GM23338 (cell line): ENCODE results near the gene TOR2A. TPM values are rescaled to one million over a fixed set of nuclear protein-coding genes. Genes with fewer than 3 reads are reported as not detected.

Experiments used
- ATAC-seq: fragments of 200-7000 bp; cut with Tn5 transposase; 3 replicates; pipeline ENCODE4 v1.9.1; 2020
- DNase-seq: peaks from one replicate; pipeline ENCODE4 v3.0.0-alpha.2; 2015; ENCODE audit warnings: low spot score
- H2AFZ ChIP-seq: fragments of 200-600 bp; sonication (generic); 2 replicates; pipeline ENCODE4 v1.8.0; 2016; ENCODE audit warnings: antibody characterized with exemption, mild to moderate bottlenecking, moderate library complexity
- H3F3A ChIP-seq: fragments of 200-600 bp; sonication (generic); replicated peaks from 2 replicates; pipeline ENCODE4 v1.8.0; 2017; ENCODE audit warnings: antibody characterized with exemption, mixed run types, low read depth
- H3K27ac ChIP-seq: fragments of 200-600 bp; sonication (generic); 2 replicates; pipeline ENCODE4 v1.6.1; 2016; ENCODE audit warnings: low read depth
- H3K27me3 ChIP-seq: fragments of 200-600 bp; sonication (generic); 2 replicates; pipeline ENCODE4 v1.8.0; 2016; ENCODE audit warnings: mild to moderate bottlenecking, mixed run types, moderate library complexity; ENCODE audit not compliant: insufficient read depth
- H3K36me3 ChIP-seq: fragments of 200-600 bp; sonication (generic); 2 replicates; pipeline ENCODE4 v1.8.0; 2016; ENCODE audit warnings: mild to moderate bottlenecking; ENCODE audit not compliant: insufficient read depth
- H3K4me1 ChIP-seq: fragments of 200-600 bp; sonication (generic); 2 replicates; pipeline ENCODE4 v1.8.0; 2016; ENCODE audit warnings: mild to moderate bottlenecking, moderate library complexity; ENCODE audit not compliant: insufficient read depth
- H3K4me2 ChIP-seq: fragments of 200-600 bp; sonication (generic); 2 replicates; pipeline ENCODE4 v1.7.1; 2017; ENCODE audit warnings: mixed run types
- H3K4me3 ChIP-seq: fragments of 200-600 bp; sonication (generic); 2 replicates; pipeline ENCODE4 v1.6.1; 2016; ENCODE audit warnings: mixed run types
- H3K79me2 ChIP-seq: fragments of 200-600 bp; sonication (generic); replicated peaks from 2 replicates; pipeline ENCODE4 v1.8.0; 2017; ENCODE audit warnings: mild to moderate bottlenecking; ENCODE audit not compliant: insufficient read depth
- H3K9me2 ChIP-seq: fragments of 200-600 bp; sonication (generic); 2 replicates; pipeline ENCODE4 v1.8.0; 2017; ENCODE audit not compliant: insufficient read depth
- H4K20me1 ChIP-seq: fragments of 200-600 bp; sonication (generic); replicated peaks from 2 replicates; pipeline ENCODE4 v1.8.0; 2017; ENCODE audit warnings: mild to moderate bottlenecking; ENCODE audit not compliant: insufficient read depth
- H3K27ac Mint-ChIP-seq: 2 replicates; pipeline ENCODE4 v1.8.0; 2020; ENCODE audit warnings: inconsistent platforms, mild to moderate bottlenecking, moderate library complexity, mixed read lengths
- H3K27me3 Mint-ChIP-seq: 3 replicates; pipeline ENCODE4 v1.8.0; 2022; ENCODE audit warnings: low read depth, mild to moderate bottlenecking, moderate library complexity, mixed read lengths, inconsistent platforms; ENCODE audit not compliant: insufficient read depth, poor library complexity
- H3K36me3 Mint-ChIP-seq: 3 replicates; pipeline ENCODE4 v1.8.0; 2021; ENCODE audit warnings: low read depth, mild to moderate bottlenecking, inconsistent platforms, moderate library complexity, mixed read lengths
- H3K4me1 Mint-ChIP-seq: 3 replicates; pipeline ENCODE4 v1.8.0; 2020; ENCODE audit warnings: mild to moderate bottlenecking, inconsistent platforms, mixed read lengths
- H3K4me3 Mint-ChIP-seq: 3 replicates; pipeline ENCODE4 v1.8.0; 2021; ENCODE audit warnings: moderate library complexity, mild to moderate bottlenecking, inconsistent platforms, mixed read lengths
- H3K9me3 Mint-ChIP-seq: 3 replicates; pipeline ENCODE4 v1.8.0; 2020; ENCODE audit warnings: moderate library complexity, mild to moderate bottlenecking, inconsistent platforms, mixed read lengths
- CREB1 ChIP-seq: fragments of 250-450 bp; sonication (Bioruptor Pico); IDR thresholded peaks from 2 replicates; pipeline ENCODE4 v1.5.0; 2020; ENCODE audit warnings: low read depth, mild to moderate bottlenecking, moderate library complexity
- EZH2 ChIP-seq: fragments of 200-600 bp; sonication (generic); IDR thresholded peaks from one replicate; pipeline ENCODE4 v1.8.0; 2017; ENCODE audit warnings: antibody characterized with exemption, mild to moderate bottlenecking, low read depth; ENCODE audit not compliant: unreplicated experiment
- EZH2phosphoT487 ChIP-seq: fragments of 200-600 bp; sonication (generic); IDR thresholded peaks from one replicate; pipeline ENCODE4 v1.8.1; 2018; ENCODE audit warnings: antibody characterized with exemption; ENCODE audit not compliant: unreplicated experiment
- JUNB ChIP-seq: IDR thresholded peaks from one replicate; pipeline ENCODE4 v1.6.1; 2016; ENCODE audit warnings: antibody characterized with exemption; ENCODE audit not compliant: unreplicated experiment
- NANOG ChIP-seq: IDR thresholded peaks from 2 replicates; pipeline ENCODE4 v1.6.1; 2016; ENCODE audit warnings: antibody characterized with exemption, borderline replicate concordance
- POLR2AphosphoS5 ChIP-seq: IDR thresholded peaks from 2 replicates; pipeline ENCODE4 v1.6.1; 2016; ENCODE audit warnings: antibody characterized with exemption, low read depth
- REST ChIP-seq: IDR thresholded peaks from one replicate; pipeline ENCODE4 v1.6.1; 2018; ENCODE audit warnings: antibody characterized with exemption; ENCODE audit not compliant: unreplicated experiment
- STAT1 ChIP-seq: IDR thresholded peaks from one replicate; pipeline ENCODE4 v1.6.1; 2016; ENCODE audit warnings: antibody characterized with exemption; ENCODE audit not compliant: unreplicated experiment
- ZNF114 ChIP-seq: fragments of 250-450 bp; sonication (Bioruptor Pico); IDR thresholded peaks from 2 replicates; pipeline ENCODE4 v1.5.0; 2020; ENCODE audit warnings: mild to moderate bottlenecking, moderate library complexity
- ZNF331 ChIP-seq: fragments of 250-450 bp; sonication (Bioruptor Pico); IDR thresholded peaks from 2 replicates; pipeline ENCODE4 v1.5.0; 2020; ENCODE audit warnings: low read depth, mild to moderate bottlenecking, moderate library complexity
- ZNF462 ChIP-seq: fragments of 250-450 bp; sonication (Bioruptor Pico); IDR thresholded peaks from 2 replicates; pipeline ENCODE4 v1.5.0; 2020; ENCODE audit warnings: mild to moderate bottlenecking, moderate library complexity
- polyA plus RNA-seq: library from polyadenylated mRNA; unstranded; fragments of >200 nt; fragmentation: Nextera tagmentation; extraction: Ambion mirVana; gene quantifications from 2 replicates; pipeline ENCODE4 v1.2.1, GENCODE V29; 2016
- total RNA-seq: library from RNA; depleted of rRNA; stranded (reverse); fragments of >200 nt; shearing (Covaris generic); gene quantifications from 2 replicates; pipeline ENCODE4 v1.2.3, GENCODE V29; 2014
- TF ChIP-seq, protein P1 (sequence below): IDR thresholded peaks from 2 replicates; pipeline ENCODE4 v1.6.1; 2016; ENCODE audit warnings: antibody characterized with exemption
- TF ChIP-seq, protein P2 (sequence below), 2 experiments: fragments of 200-600 bp in 1 of 2; sonication (generic) in 1 of 2; conservative IDR thresholded peaks; 2 replicates each; pipeline versions ENCODE4 v1.5.1 to v1.6.1; 2016 to 2017; ENCODE audit warnings: antibody characterized with exemption in 2 of 2, low read depth in 2 of 2, mild to moderate bottlenecking in 2 of 2, moderate library complexity in 1 of 2

TOR2A gene
- total and polyA plus RNA-seq, 2 experiments from 2014 or later: 14.4 to 23.5 TPM

DNA sequence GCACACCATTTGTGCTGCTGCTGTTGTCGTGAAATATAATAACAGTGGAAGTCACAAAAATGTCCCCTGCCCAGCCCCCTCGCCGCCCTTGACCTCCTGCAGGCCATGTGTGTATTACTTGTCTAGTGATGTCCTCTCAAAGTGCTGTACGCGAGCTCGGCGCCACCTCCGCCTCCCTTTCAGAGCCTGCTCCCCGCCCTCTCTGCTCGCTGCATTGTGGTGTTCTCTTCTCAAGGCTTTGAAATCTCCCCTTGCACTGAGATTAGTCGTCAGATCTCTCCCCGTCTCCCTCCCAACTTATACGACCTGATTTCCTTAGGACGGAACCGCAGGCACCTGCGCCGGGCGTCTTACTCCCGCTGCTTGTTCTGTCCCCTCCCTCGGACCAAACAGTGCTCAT is 43.0 kb downstream of the TOR2A start:
- Histone ChIP-seq H3K27me3 (no peaks in the 10 kb centered on the region), H3K36me3 (no peaks in the 10 kb centered on the region), H3F3A (no peaks in the 10 kb centered on the region; the same call in 1 of the 2 replicates), H3K4me2 (no peak overlapping the region), H2AFZ (no peak overlapping the region), H3K79me2 (no peaks in the 10 kb centered on the region), H3K27ac (no peak overlapping the region), H3K9me2 (peaks cover 3% of the 10 kb centered on the region; the same call in 1 of the 2 replicates), H3K4me3 (no peak overlapping the region), H3K4me1 (no peaks in the 10 kb centered on the region), H4K20me1 (0 out of 2 replicates have a peak, but pooled peaks cover 3% of the 10 kb centered on the region)
- no peaks in the 10 kb centered on the region for H3K4me1 Mint-ChIP-seq
- H3K27ac Mint-ChIP-seq: no peak overlapping the region
- no peak for ATAC-seq
- H3K9me3 Mint-ChIP-seq: no peaks in the 10 kb centered on the region
- peaks cover 28% of the 10 kb centered on the region for H3K36me3 Mint-ChIP-seq
- peaks cover 9% of the 10 kb centered on the region for H3K27me3 Mint-ChIP-seq
- no peak for TF ChIP-seq JUNB
- TF ChIP-seq CREB1: no peak
- no peak for TF ChIP-seq STAT1
- TF ChIP-seq, protein P1, sequence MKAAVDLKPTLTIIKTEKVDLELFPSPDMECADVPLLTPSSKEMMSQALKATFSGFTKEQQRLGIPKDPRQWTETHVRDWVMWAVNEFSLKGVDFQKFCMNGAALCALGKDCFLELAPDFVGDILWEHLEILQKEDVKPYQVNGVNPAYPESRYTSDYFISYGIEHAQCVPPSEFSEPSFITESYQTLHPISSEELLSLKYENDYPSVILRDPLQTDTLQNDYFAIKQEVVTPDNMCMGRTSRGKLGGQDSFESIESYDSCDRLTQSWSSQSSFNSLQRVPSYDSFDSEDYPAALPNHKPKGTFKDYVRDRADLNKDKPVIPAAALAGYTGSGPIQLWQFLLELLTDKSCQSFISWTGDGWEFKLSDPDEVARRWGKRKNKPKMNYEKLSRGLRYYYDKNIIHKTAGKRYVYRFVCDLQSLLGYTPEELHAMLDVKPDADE: no peak
- no peak for TF ChIP-seq EZH2
- TF ChIP-seq ZNF462 (CRISPR knock-in tag): no peak
- TF ChIP-seq ZNF331: no peak
- TF ChIP-seq NANOG: no peak
- TF ChIP-seq POLR2AphosphoS5: no peak
- no peak for TF ChIP-seq REST
- TF ChIP-seq ZNF114 (CRISPR knock-in tag): no peak
- no peak for TF ChIP-seq EZH2phosphoT487
- TF ChIP-seq, protein P2, sequence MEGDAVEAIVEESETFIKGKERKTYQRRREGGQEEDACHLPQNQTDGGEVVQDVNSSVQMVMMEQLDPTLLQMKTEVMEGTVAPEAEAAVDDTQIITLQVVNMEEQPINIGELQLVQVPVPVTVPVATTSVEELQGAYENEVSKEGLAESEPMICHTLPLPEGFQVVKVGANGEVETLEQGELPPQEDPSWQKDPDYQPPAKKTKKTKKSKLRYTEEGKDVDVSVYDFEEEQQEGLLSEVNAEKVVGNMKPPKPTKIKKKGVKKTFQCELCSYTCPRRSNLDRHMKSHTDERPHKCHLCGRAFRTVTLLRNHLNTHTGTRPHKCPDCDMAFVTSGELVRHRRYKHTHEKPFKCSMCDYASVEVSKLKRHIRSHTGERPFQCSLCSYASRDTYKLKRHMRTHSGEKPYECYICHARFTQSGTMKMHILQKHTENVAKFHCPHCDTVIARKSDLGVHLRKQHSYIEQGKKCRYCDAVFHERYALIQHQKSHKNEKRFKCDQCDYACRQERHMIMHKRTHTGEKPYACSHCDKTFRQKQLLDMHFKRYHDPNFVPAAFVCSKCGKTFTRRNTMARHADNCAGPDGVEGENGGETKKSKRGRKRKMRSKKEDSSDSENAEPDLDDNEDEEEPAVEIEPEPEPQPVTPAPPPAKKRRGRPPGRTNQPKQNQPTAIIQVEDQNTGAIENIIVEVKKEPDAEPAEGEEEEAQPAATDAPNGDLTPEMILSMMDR (conservative IDR thresholded peaks at IDR 0.05; ENCODE audit: low read depth in 2 of 2): no peak
- no peak for DNase-seq
- no peak overlapping the region for H3K4me3 Mint-ChIP-seq
